ENCODE measurements around the gene CD59. TPM values are rescaled to one million over a fixed set of nuclear protein-coding genes. Genes with fewer than 3 reads are reported as not detected.
"Not testable (repeated sequence)": the region's sequence is repeated elsewhere in the genome, so short reads cannot be mapped to it uniquely, and the experiment has no call there.

CD59 gene
- polyA plus RNA-seq, 2 donors: 328 to 334 TPM

DNA sequence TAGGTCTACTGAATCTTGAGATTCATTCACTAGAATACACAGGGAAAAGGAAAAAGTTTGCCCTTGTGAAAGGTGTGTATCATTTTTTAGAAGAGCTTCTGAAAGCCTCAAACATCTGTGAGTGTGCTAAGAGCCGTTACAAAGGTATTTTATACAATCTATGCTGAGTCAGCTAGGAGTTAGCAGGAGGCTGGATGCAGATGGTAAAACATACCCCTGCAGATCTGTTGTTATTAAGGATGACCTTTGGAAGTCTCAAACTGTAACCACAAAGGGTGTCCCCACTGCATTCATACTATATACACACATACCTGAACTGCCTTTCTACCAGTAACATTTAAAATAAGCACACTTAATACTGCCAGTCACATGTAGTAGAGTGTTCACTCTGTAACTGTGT, 27.2 kb downstream of the CD59 start:
- Histone ChIP-seq H3K27me3 (ENCODE audit: control insufficient read depth in 1 of 2, insufficient read depth in 2 of 2, low read length in 2 of 2) (no peaks in the 10 kb centered on the region), H3K4me3 (ENCODE audit: low read depth in 1 of 2, low read length in 2 of 2) (no peak overlapping the region), H3K9me3 (ENCODE audit: control insufficient read depth in 2 of 2, insufficient read depth in 1 of 2, low read depth in 1 of 2, low read length in 1 of 2) (no peaks in the 10 kb centered on the region), H3K36me3 (ENCODE audit: control insufficient read depth in 2 of 2, insufficient read depth in 2 of 2, low read length in 1 of 2) (peaks cover 11 to 15% of the 10 kb centered on the region in 2 donors), H3K27ac (ENCODE audit: low read depth in 2 of 2, low read length in 1 of 2) (no peak overlapping the region), H3K4me1 (ENCODE audit: control insufficient read depth in 2 of 2, insufficient read depth in 2 of 2, low read length in 1 of 2) (peaks cover under 1 to 2% of the 10 kb centered on the region in 2 donors)
- 74 to 82% methylated on average over 1 of the region's 1 CpG for WGBS, 2 donors

DNA sequence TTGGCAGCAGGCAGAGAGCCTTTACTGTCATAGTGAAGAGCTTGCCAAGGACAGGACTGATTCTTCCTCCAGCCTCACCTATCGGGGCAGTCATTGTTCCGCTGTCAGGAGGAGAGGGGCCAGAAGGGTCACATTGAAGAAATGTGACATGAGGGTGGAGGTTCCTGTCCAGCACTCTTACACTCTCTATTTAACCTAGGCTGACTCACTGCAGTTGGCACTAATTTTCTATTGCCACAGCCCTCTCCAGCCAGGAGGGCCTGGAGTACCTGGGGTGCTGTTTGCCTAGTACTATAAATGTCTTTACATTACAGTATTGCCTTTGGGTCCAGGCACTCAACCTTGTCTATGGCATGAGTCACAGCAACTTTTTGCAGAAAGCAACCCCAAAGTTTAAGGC, 28.4 kb downstream of the CD59 start:
- no CpG with 5 or more reads among the region's 2 CpGs for WGBS, 2 donors
- not testable (repeated sequence) for H3K4me3 ChIP-seq (ENCODE audit: low read depth in 1 of 2, low read length in 2 of 2); H3K4me1 ChIP-seq (ENCODE audit: control insufficient read depth in 2 of 2, insufficient read depth in 2 of 2, low read length in 1 of 2); H3K27ac ChIP-seq (ENCODE audit: low read depth in 2 of 2, low read length in 1 of 2); H3K9me3 ChIP-seq (ENCODE audit: control insufficient read depth in 2 of 2, insufficient read depth in 1 of 2, low read depth in 1 of 2, low read length in 1 of 2); H3K27me3 ChIP-seq (ENCODE audit: control insufficient read depth in 1 of 2, insufficient read depth in 2 of 2, low read length in 2 of 2)
- H3K36me3 ChIP-seq (ENCODE audit: control insufficient read depth in 2 of 2, insufficient read depth in 2 of 2, low read length in 1 of 2): peaks cover 7 to 12% of the 10 kb centered on the region in 2 donors

DNA sequence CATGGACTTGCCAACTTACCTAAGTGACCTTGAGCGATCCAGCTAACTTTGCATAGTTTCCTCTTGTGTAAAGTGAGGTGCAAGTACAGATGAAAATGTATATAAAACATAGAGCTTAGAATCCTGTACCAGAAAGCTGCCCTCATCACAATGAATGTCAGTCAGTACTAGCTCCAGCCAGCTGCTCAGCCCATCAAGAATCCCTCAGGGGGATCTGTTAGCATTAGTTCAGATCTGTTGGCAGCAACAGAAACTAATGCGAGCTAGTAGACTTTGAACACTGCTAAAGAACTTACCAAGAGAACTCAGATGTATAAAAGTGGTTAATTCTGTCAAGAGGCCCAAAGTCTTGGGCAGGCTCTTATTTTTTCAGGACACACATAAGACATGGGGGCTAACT, 29.3 kb downstream of the CD59 start:
- Histone ChIP-seq H3K9me3 (ENCODE audit: control insufficient read depth in 2 of 2, insufficient read depth in 1 of 2, low read depth in 1 of 2, low read length in 1 of 2) (no peaks in the 10 kb centered on the region), H3K4me1 (ENCODE audit: control insufficient read depth in 2 of 2, insufficient read depth in 2 of 2, low read length in 1 of 2) (peaks cover 4% of the 10 kb centered on the region in 2 donors), H3K27ac (ENCODE audit: low read depth in 2 of 2, low read length in 1 of 2) (no peak overlapping the region), H3K27me3 (ENCODE audit: control insufficient read depth in 1 of 2, insufficient read depth in 2 of 2, low read length in 2 of 2) (no peaks in the 10 kb centered on the region), H3K4me3 (ENCODE audit: low read depth in 1 of 2, low read length in 2 of 2) (no peak overlapping the region), H3K36me3 (ENCODE audit: control insufficient read depth in 2 of 2, insufficient read depth in 2 of 2, low read length in 1 of 2) (peaks cover 7 to 12% of the 10 kb centered on the region in 2 donors)
- 81 to 86% methylated on average over 2 of the region's 2 CpGs for WGBS, 2 donors

- Histone ChIP-seq H3K27me3 (ENCODE audit: control insufficient read depth in 1 of 2, insufficient read depth in 2 of 2, low read length in 2 of 2) (no peaks in the 10 kb centered on the region), H3K4me1 (ENCODE audit: control insufficient read depth in 2 of 2, insufficient read depth in 2 of 2, low read length in 1 of 2) (peaks cover 4% of the 10 kb centered on the region in 2 donors), H3K36me3 (ENCODE audit: control insufficient read depth in 2 of 2, insufficient read depth in 2 of 2, low read length in 1 of 2) (peaks cover 7 to 12% of the 10 kb centered on the region in 2 donors), H3K9me3 (ENCODE audit: control insufficient read depth in 2 of 2, insufficient read depth in 1 of 2, low read depth in 1 of 2, low read length in 1 of 2) (no peaks in the 10 kb centered on the region), H3K4me3 (ENCODE audit: low read depth in 1 of 2, low read length in 2 of 2) (no peak overlapping the region), H3K27ac (ENCODE audit: low read depth in 2 of 2, low read length in 1 of 2) (no peak overlapping the region)
- 56 to 61% methylated on average over 2 of the region's 2 CpGs for WGBS, 2 donors
These were observed 29.7 kb downstream of the CD59 start for GRCh38 chr11:33706546-33706945.

GRCh38 chr11:33704240-33705002, 31.8 kb downstream of the CD59 start:
- H3K27ac ChIP-seq (ENCODE audit: low read depth in 2 of 2, low read length in 1 of 2): peak overlapping the region; percentile 45 to 70
- no peak overlapping the region for H3K4me3 ChIP-seq (ENCODE audit: low read depth in 1 of 2, low read length in 2 of 2)
- 71 to 72% methylated on average over 7 of the region's 7 CpGs for WGBS, 2 donors
- H3K36me3 ChIP-seq (ENCODE audit: control insufficient read depth in 2 of 2, insufficient read depth in 2 of 2, low read length in 1 of 2): peaks cover 1 to 4% of the 10 kb centered on the region in 2 donors
- H3K9me3 ChIP-seq (ENCODE audit: control insufficient read depth in 2 of 2, insufficient read depth in 1 of 2, low read depth in 1 of 2, low read length in 1 of 2): no peaks in the 10 kb centered on the region
- H3K27me3 ChIP-seq (ENCODE audit: control insufficient read depth in 1 of 2, insufficient read depth in 2 of 2, low read length in 2 of 2): no peaks in the 10 kb centered on the region
- H3K4me1 ChIP-seq (ENCODE audit: control insufficient read depth in 2 of 2, insufficient read depth in 2 of 2, low read length in 1 of 2): peaks cover 4 to 7% of the 10 kb centered on the region in 2 donors

DNA sequence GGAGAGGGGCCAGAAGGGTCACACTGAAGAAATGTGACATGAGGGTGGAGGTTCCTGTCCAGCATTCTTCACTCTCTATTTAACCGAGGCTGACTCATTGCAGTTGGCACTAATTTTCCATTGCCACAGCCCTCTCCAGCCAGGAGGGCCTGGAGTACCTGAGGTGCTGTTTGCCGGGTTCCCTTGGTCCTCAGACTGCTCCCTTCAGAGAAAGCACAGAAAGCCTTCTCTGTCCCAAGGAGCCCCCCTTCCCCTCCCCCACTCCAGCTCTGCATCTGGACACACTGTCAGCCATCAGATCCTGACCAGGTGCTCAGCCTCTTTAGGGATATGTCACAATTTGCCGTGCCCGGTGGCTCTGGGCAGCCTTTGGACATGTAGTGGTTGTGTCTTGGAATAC, 32.4 kb downstream of the CD59 start:
- Histone ChIP-seq H3K4me1 (ENCODE audit: control insufficient read depth in 2 of 2, insufficient read depth in 2 of 2, low read length in 1 of 2) (peaks cover 4 to 10% of the 10 kb centered on the region in 2 donors), H3K4me3 (ENCODE audit: low read depth in 1 of 2, low read length in 2 of 2) (no peak overlapping the region), H3K9me3 (ENCODE audit: control insufficient read depth in 2 of 2, insufficient read depth in 1 of 2, low read depth in 1 of 2, low read length in 1 of 2) (no peaks in the 10 kb centered on the region), H3K27me3 (ENCODE audit: control insufficient read depth in 1 of 2, insufficient read depth in 2 of 2, low read length in 2 of 2) (no peaks in the 10 kb centered on the region), H3K27ac (ENCODE audit: low read depth in 2 of 2, low read length in 1 of 2) (peak overlapping the region; percentile 70 to 71), H3K36me3 (ENCODE audit: control insufficient read depth in 2 of 2, insufficient read depth in 2 of 2, low read length in 1 of 2) (peaks cover 0 to 3% of the 10 kb centered on the region in 2 donors)
- 60 to 64% methylated on average over 4 of the region's 4 CpGs for WGBS, 2 donors

GRCh38 chr11:33703234-33703633, 33.0 kb downstream of the CD59 start:
- no peaks in the 10 kb centered on the region for H3K9me3 ChIP-seq (ENCODE audit: control insufficient read depth in 2 of 2, insufficient read depth in 1 of 2, low read depth in 1 of 2, low read length in 1 of 2)
- H3K4me1 ChIP-seq (ENCODE audit: control insufficient read depth in 2 of 2, insufficient read depth in 2 of 2, low read length in 1 of 2): peaks cover 4 to 10% of the 10 kb centered on the region in 2 donors
- H3K4me3 ChIP-seq (ENCODE audit: low read depth in 1 of 2, low read length in 2 of 2): no peak overlapping the region
- WGBS, 2 donors: 73 to 75% methylated on average over 5 of the region's 5 CpGs
- no peaks in the 10 kb centered on the region for H3K27me3 ChIP-seq (ENCODE audit: control insufficient read depth in 1 of 2, insufficient read depth in 2 of 2, low read length in 2 of 2)
- peak overlapping the region; percentile 18 to 79 for H3K27ac ChIP-seq (ENCODE audit: low read depth in 2 of 2, low read length in 1 of 2)
- peaks cover 0 to 3% of the 10 kb centered on the region in 2 donors for H3K36me3 ChIP-seq (ENCODE audit: control insufficient read depth in 2 of 2, insufficient read depth in 2 of 2, low read length in 1 of 2)

DNA sequence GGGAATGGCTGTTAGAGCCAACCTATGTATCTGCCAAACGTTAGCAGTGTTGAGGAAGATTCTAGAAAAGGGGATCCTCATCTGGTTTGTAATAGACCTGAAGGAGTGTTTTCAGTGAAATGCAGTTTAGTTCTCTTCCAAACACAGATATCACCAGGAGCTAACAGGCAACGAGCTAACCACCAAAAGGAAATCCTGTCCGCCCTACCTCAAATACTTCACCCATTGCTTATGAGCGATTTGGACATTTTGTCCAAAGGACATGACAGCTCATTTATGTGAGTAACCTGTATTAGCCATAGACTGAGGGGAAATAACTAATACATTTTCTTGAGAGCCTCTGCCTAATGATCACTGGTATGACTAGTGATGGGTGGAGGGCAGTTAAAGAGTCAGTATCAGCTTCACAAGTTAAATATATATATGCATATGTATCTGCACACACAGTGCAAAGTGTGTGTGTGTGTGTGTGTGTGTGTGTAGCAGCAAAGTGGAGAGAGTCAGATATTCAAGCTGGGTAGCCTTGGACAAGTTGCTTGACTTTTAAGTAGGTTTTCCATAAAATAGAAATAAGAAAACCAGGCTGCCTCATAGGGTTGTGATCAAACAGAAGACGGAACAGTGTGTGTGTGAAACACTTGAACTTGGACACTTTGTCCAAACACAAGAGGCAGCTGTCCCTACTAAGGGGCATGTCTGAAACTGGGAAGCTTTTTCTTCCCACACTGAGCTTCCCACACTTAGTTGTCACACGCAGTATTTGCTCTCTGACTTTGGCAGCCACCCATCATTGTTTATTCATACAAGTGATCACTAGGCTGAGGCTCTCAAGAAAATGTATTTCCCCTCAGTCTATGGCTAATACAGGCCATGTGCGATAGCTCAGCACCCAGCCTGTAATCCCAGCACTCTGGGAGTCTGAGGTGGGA, 34.7 kb downstream of the CD59 start:
- peak overlapping the region in 1 of 2 donors; percentile 51 for H3K4me3 ChIP-seq (ENCODE audit: low read depth in 1 of 2, low read length in 2 of 2)
- no peaks in the 10 kb centered on the region for H3K27me3 ChIP-seq (ENCODE audit: control insufficient read depth in 1 of 2, insufficient read depth in 2 of 2, low read length in 2 of 2)
- no peaks in the 10 kb centered on the region for H3K36me3 ChIP-seq (ENCODE audit: control insufficient read depth in 2 of 2, insufficient read depth in 2 of 2, low read length in 1 of 2)
- H3K4me1 ChIP-seq (ENCODE audit: control insufficient read depth in 2 of 2, insufficient read depth in 2 of 2, low read length in 1 of 2): peaks cover 4 to 8% of the 10 kb centered on the region in 2 donors
- H3K27ac ChIP-seq (ENCODE audit: low read depth in 2 of 2, low read length in 1 of 2): peak overlapping the region; percentile 92 to 96
- WGBS, 2 donors: 25 to 31% methylated on average over 7 of the region's 7 CpGs
- no peaks in the 10 kb centered on the region for H3K9me3 ChIP-seq (ENCODE audit: control insufficient read depth in 2 of 2, insufficient read depth in 1 of 2, low read depth in 1 of 2, low read length in 1 of 2)

- peak within 1 kb of the TSS; percentile 51 to 61 for H3K4me3 ChIP-seq (ENCODE audit: low read depth in 1 of 2, low read length in 2 of 2)
- peak within 1 kb of the TSS; percentile 92 to 96 for H3K27ac ChIP-seq (ENCODE audit: low read depth in 2 of 2, low read length in 1 of 2)
- WGBS, 2 donors: 0 to 1% methylated on average over 43 to 72 of the region's 72 CpGs
- no peaks in the 10 kb centered on the region for H3K27me3 ChIP-seq (ENCODE audit: control insufficient read depth in 1 of 2, insufficient read depth in 2 of 2, low read length in 2 of 2)
- H3K9me3 ChIP-seq (ENCODE audit: control insufficient read depth in 2 of 2, insufficient read depth in 1 of 2, low read depth in 1 of 2, low read length in 1 of 2): no peaks in the 10 kb centered on the region
- peaks cover 4 to 8% of the 10 kb centered on the region in 2 donors for H3K4me1 ChIP-seq (ENCODE audit: control insufficient read depth in 2 of 2, insufficient read depth in 2 of 2, low read length in 1 of 2)
- H3K36me3 ChIP-seq (ENCODE audit: control insufficient read depth in 2 of 2, insufficient read depth in 2 of 2, low read length in 1 of 2): no peaks in the 10 kb centered on the region
These were observed 35.5 kb downstream of the CD59 start, which contains the start of gene C11orf91 for GRCh38 chr11:33700502-33701271. Gene C11orf91, minus strand, starts transcription at chr11:33700826. Its CDS starts 86 bp downstream, at chr11:33700740.
